Measurements from ENCODE around the gene IL17RB. TPM values are rescaled to one million over a fixed set of nuclear protein-coding genes. Genes with fewer than 3 reads are reported as not detected.

IL17RB gene
- total and polyA plus RNA-seq, 2 of the 8 experiments (the other 6 are each of a cell fraction or from before 2014, with no cell fraction given), result 7.0 to 24.6 TPM

DNA sequence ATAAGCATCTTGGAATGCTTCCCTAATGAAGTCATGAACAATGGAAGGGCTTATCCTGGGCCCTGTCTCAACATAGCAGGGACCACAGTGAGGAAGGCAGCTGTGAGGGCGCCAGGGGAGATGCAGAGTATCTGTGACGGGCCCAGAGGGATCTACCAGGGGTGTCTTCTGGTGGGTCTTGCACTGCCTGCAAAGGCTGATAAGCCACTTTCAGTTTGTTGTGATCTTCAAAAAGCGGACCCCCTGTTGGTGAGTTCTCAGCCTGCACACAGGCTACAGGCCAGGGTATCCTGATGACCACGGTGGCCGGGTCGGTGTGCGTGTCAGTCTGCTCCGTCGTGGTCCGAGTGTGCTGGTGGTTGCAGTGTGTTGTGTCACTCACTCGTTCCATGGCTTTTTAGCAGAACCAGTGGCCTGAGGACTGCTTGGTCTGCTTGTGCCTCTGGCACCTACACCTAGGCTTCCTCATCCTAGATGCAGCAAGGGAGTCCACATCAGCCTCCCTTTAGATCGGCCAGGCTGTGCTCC is 47.0 kb upstream of the IL17RB start:
- no peak overlapping the region for H2BK120ac ChIP-seq (replicated peaks; ENCODE audit: low read depth, low read length)
- no peak overlapping the region for H3K27ac ChIP-seq (ENCODE audit: low read depth, low read length)
- no peak overlapping the region for H3K56ac ChIP-seq (replicated peaks; ENCODE audit: insufficient read length, low read depth, low read length)
- FAIRE-seq (no peak), DNase-seq (ENCODE audit: low read depth in 1 of 2, low spot score in 2 of 2) (no peak)
- 0 out of 2 replicates have a peak overlapping the region, but pooled peaks have one; percentile 8 for H2BK5ac ChIP-seq (ENCODE audit: low read depth, low read length)
- H2BK20ac ChIP-seq (ENCODE audit: low read length), result no peak overlapping the region
- H2AK5ac ChIP-seq (ENCODE audit: low read depth, low read length), result no peak overlapping the region
- no peak overlapping the region for H3K4me2 ChIP-seq (ENCODE audit: insufficient read depth in 1 of 2, low read depth in 2 of 2, low read length in 2 of 2)
- no peaks in the 10 kb centered on the region for H3K79me2 ChIP-seq (ENCODE audit: control insufficient read depth in 1 of 2, insufficient read depth in 2 of 2, low read length in 2 of 2)
- no peaks in the 10 kb centered on the region for H3K79me1 ChIP-seq (ENCODE audit: low read depth, low read length)
- no peaks in the 10 kb centered on the region for H3K9me3 ChIP-seq (ENCODE audit: insufficient read depth in 2 of 2, low read depth in 1 of 2, low read length in 1 of 2)
- no peak overlapping the region for H4K8ac ChIP-seq (ENCODE audit: extremely low read depth, insufficient read depth, low read length)
- no peaks in the 10 kb centered on the region for H3K36me3 ChIP-seq (ENCODE audit: control insufficient read depth in 2 of 4, insufficient read depth in 4 of 4, low read length in 3 of 4)
- no peak overlapping the region for H4K5ac ChIP-seq (ENCODE audit: insufficient read length, low read depth, low read length)
- no peak overlapping the region for H4K91ac ChIP-seq (replicated peaks; ENCODE audit: insufficient read length, low read length)
- WGBS, 2 experiments (ENCODE audit: extremely low coverage in 1 of 2, insufficient coverage in 1 of 2, insufficient read length in 1 of 2, insufficient replicate concordance in 2 of 2, low coverage in 1 of 2, low lambda C conversion rate in 2 of 2, missing lambda C conversion rate in 1 of 2), result 91% methylated on average over 12 of the region's 12 CpGs; no CpG with 5 or more reads in 1 of the 2 experiments
- H3K9ac ChIP-seq (replicated peaks in 1 of 4; ENCODE audit: extremely low read depth in 1 of 4, low read depth in 3 of 4, low read length in 3 of 4), result no peak overlapping the region
- H3K27me3 ChIP-seq (replicated peaks in 1 of 4; ENCODE audit: control insufficient read depth in 3 of 4, extremely low read depth in 1 of 4, insufficient read depth in 3 of 4, low read length in 3 of 4), result no peaks in the 10 kb centered on the region; a peak in 1 of 7 replicates
- CTCF ChIA-PET (ENCODE audit: partially characterized antibody), result interaction anchor here (1.0 to 1.4 kb wide), 3 partner anchors 10 to 33 kb away, joined by 3 to 4 read pairs (median 4); no protein-coding TSS in a partner anchor
- H3K4me1 ChIP-seq (replicated peaks in 1 of 4; ENCODE audit: control insufficient read depth in 3 of 4, insufficient read depth in 4 of 4, low read length in 3 of 4), result peaks cover 0 to 5% (median 1%) of the 10 kb centered on the region in 4 experiments; a peak in 3 of 7 replicates
- no peak overlapping the region for H3K4me3 ChIP-seq (ENCODE audit: extremely low read depth in 1 of 4, insufficient read depth in 2 of 4, low read depth in 3 of 4, low read length in 4 of 4)
- POLR2A ChIA-PET (ENCODE audit: partially characterized antibody), result no interaction called here
- no peak overlapping the region for H3K14ac ChIP-seq (ENCODE audit: insufficient read length)
- no peak overlapping the region for H2AFZ ChIP-seq (ENCODE audit: low read length)
- no peak for TF ChIP-seq GABPA (IDR thresholded peaks at IDR 0.05; ENCODE audit: borderline replicate concordance, insufficient read depth, low read length)
- H3K23ac ChIP-seq (ENCODE audit: insufficient read length), result no peak overlapping the region
- H3K4ac ChIP-seq (replicated peaks; ENCODE audit: insufficient read length, low read depth, low read length), result no peak overlapping the region
- no peak overlapping the region for H3K18ac ChIP-seq (ENCODE audit: extremely low read depth, low read length)
- no peaks in the 10 kb centered on the region for H3K23me2 ChIP-seq (ENCODE audit: low read depth, low read length)
- H4K20me1 ChIP-seq (replicated peaks in 1 of 2; ENCODE audit: control insufficient read depth in 1 of 2, insufficient read depth in 2 of 2, low read length in 2 of 2), result no peaks in the 10 kb centered on the region
- no peak overlapping the region for H2BK12ac ChIP-seq (ENCODE audit: low read depth, low read length)
- H2BK15ac ChIP-seq (ENCODE audit: low read length), result no peak overlapping the region
